Natural killer cell (primary cell): ENCODE measurements around the gene TNNC2. TPM values are rescaled to one million over a fixed set of nuclear protein-coding genes. Genes with fewer than 3 reads are reported as not detected.

Experiments
- ATAC-seq, 3 donors: fragments of 150-1000 bp in 2 of 3; fragments of 200-7000 bp in 1 of 3; cut with Tn5 transposase; 1 replicate in 1 of 3; 2 replicates in 2 of 3; pipeline ENCODE4 v1.10.0; 2021; ENCODE audit warnings: mild to moderate bottlenecking in 2 of 3, moderate library complexity in 2 of 3
- DNase-seq, 2 donors: peaks; one replicate each; pipeline versions ENCODE4 v3.0.0 to v3.0.0-alpha.2; 2013 to 2021; ENCODE audit warnings: mixed read lengths in 1 of 2
- H3K27ac ChIP-seq: one replicate; pipeline ENCODE4 v1.5.1; 2013; ENCODE audit warnings: mild to moderate bottlenecking, low read length
- H3K27me3 ChIP-seq: one replicate; pipeline ENCODE4 v1.6.1; 2013; ENCODE audit warnings: low read length; ENCODE audit not compliant: control insufficient read depth, insufficient read depth
- H3K36me3 ChIP-seq: one replicate; pipeline ENCODE4 v1.6.1; 2013; ENCODE audit warnings: low read length; ENCODE audit not compliant: control insufficient read depth, insufficient read depth
- H3K4me1 ChIP-seq: one replicate; pipeline ENCODE4 v1.6.1; 2013; ENCODE audit warnings: low read length; ENCODE audit not compliant: control insufficient read depth, insufficient read depth
- H3K4me3 ChIP-seq: one replicate; pipeline ENCODE4 v1.5.1; 2013; ENCODE audit warnings: low read length
- H3K9me3 ChIP-seq: one replicate; pipeline ENCODE4 v1.6.1; 2013; ENCODE audit warnings: low read length; ENCODE audit not compliant: control insufficient read depth, insufficient read depth
- H3K27ac Mint-ChIP-seq, 2 donors: one replicate each; pipeline ENCODE4 v1.8.0; 2022; ENCODE audit warnings: mild to moderate bottlenecking in 2 of 2, mixed read lengths in 2 of 2, moderate library complexity in 1 of 2
- H3K27me3 Mint-ChIP-seq, 2 donors: one replicate each; pipeline ENCODE4 v1.8.0; 2022; ENCODE audit warnings: low read depth in 2 of 2, mixed read lengths in 2 of 2
- H3K36me3 Mint-ChIP-seq: one replicate; pipeline ENCODE4 v1.8.0; 2022; ENCODE audit warnings: mixed read lengths
- H3K4me1 Mint-ChIP-seq, 2 donors: one replicate each; pipeline ENCODE4 v1.8.0; 2022; ENCODE audit warnings: mixed read lengths in 2 of 2
- H3K4me3 Mint-ChIP-seq: one replicate; pipeline ENCODE4 v1.8.0; 2022; ENCODE audit warnings: mild to moderate bottlenecking, moderate library complexity, mixed read lengths
- H3K9me3 Mint-ChIP-seq, 2 donors: one replicate each; pipeline ENCODE4 v1.8.0; 2022; ENCODE audit warnings: mixed read lengths in 2 of 2
- CTCF ChIP-seq: fragments of 200-600 bp; IDR thresholded peaks from one replicate; pipeline ENCODE4 v1.8.0; 2022; ENCODE audit warnings: antibody characterized with exemption
- WGBS: methylation state at CpG from one replicate; pipeline ENCODE4 v1.1.7; 2013; ENCODE audit warnings: missing lambda C conversion rate; ENCODE audit not compliant: insufficient coverage; 5-methylcytosine and 5-hydroxymethylcytosine counted together
- intact Hi-C: fragments of 100-400 bp; cut with micrococcal nuclease; formaldehyde crosslinking; loops from one replicate; pipeline ENCODE4 v1.14.2; 2022
- total RNA-seq, 4 donors: library from RNA; stranded (reverse); fragments of 120-200 nt in 1 of 4; gene quantifications; one replicate each; pipeline versions ENCODE4 v1.2.3 to v1.2.4, GENCODE V29; 2013 to 2022

The TNNC2 gene
- total RNA-seq, 3 donors from 2014 or later (not counting 1 experiment from before 2014, with no cell fraction given), result 0.93 to 1.5 TPM; not detected in 1

GRCh38 chr20:45850238-45850637, 23.1 kb upstream of the TNNC2 start:
- Mint-ChIP-seq H3K27ac (no peak overlapping the region), H3K4me3 (no peak overlapping the region), H3K27me3 (no peaks in the 10 kb centered on the region), H3K36me3 (no peaks in the 10 kb centered on the region), H3K4me1 (peaks cover 11 to 18% of the 10 kb centered on the region in 2 donors), H3K9me3 (no peaks in the 10 kb centered on the region)
- Histone ChIP-seq H3K27me3 (no peaks in the 10 kb centered on the region), H3K4me3 (no peak overlapping the region), H3K9me3 (no peaks in the 10 kb centered on the region), H3K4me1 (peaks cover 6% of the 10 kb centered on the region), H3K27ac (no peak overlapping the region), H3K36me3 (peaks cover 48% of the 10 kb centered on the region)
- DNase-seq, result no peak
- 100% methylated on average over 2 of the region's 2 CpGs for WGBS
- intact Hi-C loops, result no loop called here
- no peak for TF ChIP-seq CTCF
- no peak for ATAC-seq

GRCh38 chr20:45848969-45849582, 22.0 kb upstream of the TNNC2 start:
- peaks cover 50% of the 10 kb centered on the region for H3K36me3 ChIP-seq
- H3K27me3 ChIP-seq, result no peaks in the 10 kb centered on the region
- Mint-ChIP-seq H3K9me3 (no peaks in the 10 kb centered on the region), H3K27me3 (no peaks in the 10 kb centered on the region), H3K4me3 (no peak overlapping the region), H3K27ac (no peak overlapping the region), H3K4me1 (peaks cover 11 to 14% of the 10 kb centered on the region in 2 donors), H3K36me3 (no peaks in the 10 kb centered on the region)
- H3K9me3 ChIP-seq, result no peaks in the 10 kb centered on the region
- 100% methylated on average over 7 of the region's 8 CpGs for WGBS
- no peak for TF ChIP-seq CTCF
- ATAC-seq (no peak), DNase-seq (no peak)
- no peaks in the 10 kb centered on the region for H3K4me1 ChIP-seq
- no peak overlapping the region for H3K27ac ChIP-seq
- intact Hi-C loops, result no loop called here
- no peak overlapping the region for H3K4me3 ChIP-seq

GRCh38 chr20:45848421-45848820, 21.3 kb upstream of the TNNC2 start:
- no peaks in the 10 kb centered on the region for H3K27me3 Mint-ChIP-seq
- Histone ChIP-seq H3K9me3 (no peaks in the 10 kb centered on the region), H3K36me3 (peaks cover 53% of the 10 kb centered on the region), H3K27me3 (no peaks in the 10 kb centered on the region), H3K27ac (no peak overlapping the region), H3K4me1 (no peaks in the 10 kb centered on the region), H3K4me3 (no peak overlapping the region)
- intact Hi-C loops, result no loop called here
- no peak overlapping the region for H3K4me3 Mint-ChIP-seq
- no peaks in the 10 kb centered on the region for H3K36me3 Mint-ChIP-seq
- no peak overlapping the region for H3K27ac Mint-ChIP-seq
- TF ChIP-seq CTCF, result no peak
- 97% methylated on average over 8 of the region's 8 CpGs for WGBS
- ATAC-seq, result no peak
- H3K9me3 Mint-ChIP-seq, result no peaks in the 10 kb centered on the region
- peaks cover 7 to 14% of the 10 kb centered on the region in 2 donors for H3K4me1 Mint-ChIP-seq
- no peak for DNase-seq

GRCh38 chr20:45845452-45845851, 18.3 kb upstream of the TNNC2 start:
- ATAC-seq (no peak), DNase-seq (no peak)
- TF ChIP-seq CTCF, result no peak
- Mint-ChIP-seq H3K27ac (no peak overlapping the region), H3K36me3 (no peaks in the 10 kb centered on the region), H3K4me3 (no peak overlapping the region), H3K27me3 (no peaks in the 10 kb centered on the region), H3K4me1 (peaks cover 18 to 27% of the 10 kb centered on the region in 2 donors), H3K9me3 (no peaks in the 10 kb centered on the region)
- Histone ChIP-seq H3K27me3 (no peaks in the 10 kb centered on the region), H3K36me3 (peaks cover 55% of the 10 kb centered on the region), H3K4me1 (peaks cover 11% of the 10 kb centered on the region), H3K9me3 (no peaks in the 10 kb centered on the region), H3K27ac (no peak overlapping the region), H3K4me3 (no peak overlapping the region)
- intact Hi-C loops, result no loop called here
